GM19193 (cell line): ENCODE results near the gene FRMPD3.

Experiments used
- POLR2A ChIP-seq: IDR thresholded peaks from 4 replicates; pipeline ENCODE4 v1.6.1; 2011; ENCODE audit not compliant: insufficient read depth, insufficient read length; ENCODE audit errors: extremely low read depth

FRMPD3 gene

DNA sequence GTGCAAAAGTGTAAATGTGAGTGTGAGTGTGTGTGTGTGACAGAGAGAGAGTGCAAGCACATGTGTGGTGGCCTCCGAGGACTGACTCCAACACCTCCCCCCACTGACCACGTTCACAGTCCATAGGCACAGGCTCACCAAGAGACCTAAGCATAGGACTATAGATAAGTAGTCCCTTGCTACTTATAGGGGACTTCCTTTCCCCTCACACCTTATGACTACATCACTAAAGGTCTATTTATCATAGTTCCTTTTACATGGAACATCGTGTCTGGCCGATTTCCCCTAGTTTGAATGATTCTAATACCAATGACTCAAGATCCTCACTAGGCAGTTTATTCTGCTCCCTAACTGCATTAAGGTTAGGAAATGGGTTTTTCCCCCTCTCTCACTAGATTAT lies 17.8 kb downstream of the FRMPD3 start:
- TF ChIP-seq POLR2A: no peak

DNA sequence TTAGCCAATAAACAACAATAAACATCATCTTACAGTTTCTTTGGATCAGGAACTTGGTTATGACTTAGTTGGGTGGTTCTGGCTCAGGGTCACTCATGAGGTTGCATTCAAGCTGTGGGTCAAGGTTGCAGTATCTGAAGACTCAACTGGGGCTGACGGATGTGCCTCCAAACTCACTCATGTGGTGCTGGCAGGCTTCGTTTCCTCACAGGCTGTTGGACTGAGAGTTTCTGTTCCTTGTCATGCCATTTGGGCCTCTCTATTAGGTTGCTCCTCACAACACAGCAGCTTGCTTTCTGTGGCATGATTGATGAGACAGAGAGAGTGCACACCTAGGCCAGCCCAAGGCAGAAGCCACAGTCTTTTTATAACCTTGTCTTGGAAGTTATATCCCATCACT lies 20.7 kb downstream of the FRMPD3 start:
- no peak for TF ChIP-seq POLR2A

DNA sequence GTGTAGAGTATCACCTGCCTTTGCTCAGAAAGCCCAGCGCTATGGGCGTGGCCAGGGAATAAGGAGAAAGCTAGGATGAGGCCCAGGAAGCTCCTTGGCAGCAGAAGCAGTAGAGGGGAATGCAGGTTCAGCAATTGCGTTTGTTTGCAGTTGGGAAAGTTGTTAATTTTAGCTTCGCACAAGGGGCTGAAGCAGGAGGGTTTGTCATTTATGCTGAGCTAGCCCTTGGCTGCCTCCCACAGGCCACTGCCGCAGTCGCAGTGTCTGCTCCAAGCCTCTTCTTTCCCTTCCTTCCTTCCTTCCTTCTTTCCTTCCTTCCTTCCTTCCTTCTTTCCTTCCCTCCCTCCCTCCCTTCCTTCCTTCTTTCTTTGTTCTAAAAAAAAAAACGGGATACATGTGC lies 21.5 kb downstream of the FRMPD3 start:
- no peak for TF ChIP-seq POLR2A

DNA sequence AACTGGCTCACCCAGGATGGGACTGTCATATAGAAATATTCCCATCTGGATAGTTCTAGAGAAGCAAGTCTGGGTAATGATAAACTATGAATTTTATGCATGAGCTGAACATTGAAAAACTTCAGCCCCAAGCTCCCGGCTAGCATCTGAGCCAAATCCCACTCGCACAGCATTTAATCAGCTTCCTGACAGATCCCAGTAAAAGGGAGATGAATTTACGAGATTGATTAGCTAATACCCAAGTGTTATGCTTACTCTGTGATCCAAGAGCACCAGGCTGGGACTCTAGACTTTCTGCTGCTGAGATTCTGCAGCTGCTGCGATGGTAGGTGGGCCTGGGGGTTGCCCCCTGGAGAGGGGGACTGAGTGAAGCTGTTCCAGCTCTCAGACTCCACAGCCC lies 28.0 kb downstream of the FRMPD3 start:
- TF ChIP-seq POLR2A: no peak

DNA sequence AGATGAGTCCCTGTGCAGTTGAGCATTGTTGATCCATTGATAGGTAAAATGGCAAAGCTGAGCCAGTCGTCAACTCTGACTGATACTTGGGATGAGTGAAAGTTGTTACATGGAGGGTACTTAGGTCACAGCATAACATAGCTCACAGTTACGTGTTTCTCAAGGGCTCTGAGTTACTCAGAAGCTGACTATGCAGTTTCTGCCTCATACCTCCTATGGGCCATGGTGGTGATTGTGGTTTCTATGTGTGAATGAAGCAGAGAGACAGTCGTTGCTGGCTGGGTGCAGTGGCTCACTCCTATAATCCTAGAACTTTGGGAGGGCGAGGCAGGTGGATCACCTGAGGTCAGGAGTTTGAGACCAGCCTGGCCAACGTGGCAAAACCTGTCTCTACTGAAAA lies 30.8 kb downstream of the FRMPD3 start:
- no peak for TF ChIP-seq POLR2A

DNA sequence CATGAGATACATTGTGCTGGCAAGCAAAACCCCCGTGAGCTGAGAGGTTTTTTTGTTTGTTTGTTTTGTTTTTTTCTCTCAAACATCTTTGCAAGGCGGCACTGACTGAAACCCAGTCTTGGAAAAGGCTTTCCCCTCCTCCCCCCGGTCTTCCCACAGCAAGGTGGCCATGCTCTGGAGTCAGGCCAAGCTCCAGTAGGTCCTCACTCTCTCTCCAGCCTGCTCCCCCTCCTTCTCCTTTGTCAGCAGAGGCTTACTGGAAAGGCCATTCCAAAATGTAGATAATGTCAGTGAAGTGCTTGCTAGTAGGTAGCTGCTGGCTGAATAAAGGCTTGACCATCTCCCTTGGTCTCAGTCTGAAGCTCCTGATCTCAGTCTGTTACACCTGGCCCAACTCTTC lies 32.6 kb downstream of the FRMPD3 start:
- TF ChIP-seq POLR2A: no peak

DNA sequence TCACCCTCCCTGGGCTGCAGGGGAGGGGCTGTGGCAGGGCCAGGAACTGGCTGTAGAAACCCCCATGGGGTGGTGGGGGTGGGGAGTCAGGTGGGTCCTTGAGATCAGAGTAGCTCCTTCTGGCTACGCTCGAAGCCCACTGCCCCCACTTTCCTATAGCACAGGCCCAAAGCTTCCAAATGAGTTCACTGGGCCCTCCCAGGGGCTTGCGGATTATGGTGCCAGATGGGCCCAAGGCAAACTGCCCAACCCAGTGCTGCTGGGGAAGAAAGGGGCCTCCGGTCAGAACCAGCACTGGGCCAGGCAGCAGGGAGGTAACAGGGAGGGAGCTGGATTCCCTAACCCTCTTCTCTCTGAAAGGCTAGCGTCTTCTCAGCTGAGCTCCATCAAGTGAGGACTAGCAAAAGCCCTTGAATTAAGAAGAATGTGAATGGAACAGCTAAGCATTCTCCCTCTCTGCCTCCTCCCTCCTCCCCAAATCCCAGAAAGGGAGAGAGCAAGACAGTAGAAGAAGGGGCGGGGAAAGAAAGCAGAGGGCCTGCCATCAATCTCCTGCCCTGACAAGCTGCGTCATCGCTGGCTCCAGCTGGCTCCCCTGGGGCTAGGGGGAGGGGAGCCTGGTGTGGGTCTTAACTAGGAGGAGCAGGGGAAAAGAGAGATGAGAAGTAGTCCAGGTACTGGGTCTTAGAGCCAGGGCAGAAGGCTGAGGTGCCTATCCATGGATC lies 34.7 kb downstream of the FRMPD3 start:
- no peak for TF ChIP-seq POLR2A

DNA sequence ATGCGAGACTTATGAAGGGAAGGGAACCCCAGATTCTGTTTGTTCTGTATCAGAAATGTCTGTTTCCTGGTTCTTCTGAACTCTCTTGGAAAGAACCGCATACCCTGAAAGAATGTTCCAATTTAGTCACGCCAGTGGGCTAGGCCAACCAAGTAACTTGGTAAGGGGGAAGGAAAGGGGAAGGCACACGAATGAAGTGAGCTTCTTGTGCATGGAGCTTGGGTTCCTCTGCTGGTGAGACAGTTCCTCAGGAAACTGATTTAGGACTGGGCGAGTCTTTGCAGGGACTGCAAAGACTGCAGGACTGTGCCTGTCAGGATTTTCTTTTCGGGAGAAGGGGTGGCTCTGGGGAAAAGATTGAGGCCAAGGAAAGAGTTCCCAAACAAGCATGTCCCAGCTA lies 35.6 kb downstream of the FRMPD3 start:
- TF ChIP-seq POLR2A: no peak

DNA sequence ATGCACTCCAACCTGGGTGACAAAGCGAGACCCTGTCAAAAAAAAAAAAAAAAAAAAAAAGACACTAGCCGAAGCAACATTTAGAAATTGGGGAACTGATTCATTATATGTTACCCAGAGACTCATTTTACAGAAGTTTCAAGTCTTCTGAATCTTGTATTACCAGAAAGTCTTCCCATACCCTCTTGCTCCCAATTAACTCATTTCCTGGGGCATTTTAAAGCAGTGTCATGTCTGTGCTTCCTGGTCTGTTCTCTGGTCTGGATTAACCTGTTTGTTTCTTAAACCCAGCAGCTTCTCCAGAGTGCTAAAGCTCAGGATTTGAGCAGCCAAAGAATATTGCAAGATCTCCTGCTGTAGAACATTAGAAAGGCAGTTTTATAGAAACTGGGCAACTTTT lies 43.7 kb downstream of the FRMPD3 start:
- no peak for TF ChIP-seq POLR2A

DNA sequence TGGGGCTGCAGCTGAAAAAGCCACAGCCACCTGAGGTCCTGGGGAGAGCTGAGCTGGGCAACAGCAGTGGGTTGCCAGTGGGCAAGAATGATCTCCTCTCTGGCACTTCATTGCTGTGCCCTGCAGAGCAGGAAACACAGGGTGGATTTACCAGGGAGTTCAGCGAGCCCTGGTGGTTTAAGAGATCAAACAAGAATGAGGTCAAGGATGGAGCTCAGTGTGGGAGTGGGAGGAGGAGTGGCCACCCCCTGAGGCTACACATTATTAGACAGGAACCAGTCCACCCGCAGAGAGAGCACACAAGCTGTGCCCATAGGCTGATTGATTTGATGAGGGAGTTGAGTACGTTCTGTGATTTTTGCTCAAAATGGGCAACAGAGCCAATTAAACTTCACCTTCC lies 47.3 kb downstream of the FRMPD3 start:
- TF ChIP-seq POLR2A: no peak
